HCT116 (cell line): Measurements from ENCODE around the gene DDX53. TPM values are rescaled to one million over a fixed set of nuclear protein-coding genes. Genes with fewer than 3 reads are reported as not detected.

Source experiments
- ATAC-seq: fragments of 200-7000 bp; cut with Tn5 transposase; 2 replicates; pipeline ENCODE4 v1.9.1; 2020; ENCODE audit warnings: mild to moderate bottlenecking, moderate library complexity
- BruUV-seq: library from RNA; stranded (reverse); fragments of 400-500 nt; replicated peaks from 2 replicates; lab custom pipeline; 2021; lab: Mats Ljungman, UMichigan
- CTCF ChIA-PET: fragments of 300-600 bp; sonication (Branson Sonifier 250); formaldehyde crosslinking; loops from one replicate; lab custom pipeline; 2021; ENCODE audit warnings: antibody characterized with exemption; lab: Charles Lee
- POLR2A ChIA-PET: fragments of 300-600, 350-600 bp; sonication (Branson Sonifier 250); formaldehyde crosslinking; loops from one replicate; lab custom pipeline; 2021; ENCODE audit warnings: antibody characterized with exemption; lab: Charles Lee
- RAD21 ChIA-PET, 2 experiments: fragments of 300-600 bp; sonication (Branson Sonifier 250); formaldehyde crosslinking; loops; one replicate each; lab custom pipeline; 2023; ENCODE audit warnings: low total read pairs in 2 of 2; ENCODE audit not compliant: uncharacterized antibody in 2 of 2, unreplicated experiment in 2 of 2, low non-redundant PET in 1 of 2; lab: Charles Lee
- DNase-seq: peaks from one replicate; pipeline ENCODE4 v3.0.0-alpha.2; 2010; ENCODE audit warnings: low read depth, low spot score
- H2AFZ ChIP-seq: fragments of 200-600 bp; shearing (Covaris generic), sonication (generic); 2 replicates; pipeline ENCODE4 v1.6.1; 2017; ENCODE audit warnings: low read depth, mixed run types, mixed read lengths, antibody characterized with exemption, low read length; ENCODE audit not compliant: poor library complexity, severe bottlenecking
- H3K27ac ChIP-seq: 2 replicates; pipeline ENCODE4 v1.5.1; 2012; ENCODE audit warnings: low read depth, low read length
- H3K27me3 ChIP-seq: fragments of 200-600 bp; sonication (generic); 2 replicates; pipeline ENCODE4 v1.6.1; 2016; ENCODE audit warnings: mixed run types, low read length, mixed read lengths; ENCODE audit not compliant: insufficient read depth
- H3K36me3 ChIP-seq, 2 experiments: fragments of 200-500 bp in 1 of 2; fragments of 200-600 bp in 1 of 2; sonication (Bioruptor generic) in 1 of 2; sonication (generic) in 1 of 2; 2 replicates each; pipeline versions ENCODE4 v1.5.1 to v1.6.1; 2014 to 2016; ENCODE audit warnings: low read length in 2 of 2, inconsistent platforms in 1 of 2, mixed read lengths in 1 of 2, mixed run types in 1 of 2; ENCODE audit not compliant: insufficient read depth in 2 of 2, control insufficient read depth in 1 of 2
- H3K4me1 ChIP-seq, 2 experiments: fragments of 200-600 bp in 1 of 2; sonication (generic) in 1 of 2; 2 replicates each; pipeline versions ENCODE4 v1.5.1 to v1.6.1; 2012 to 2017; ENCODE audit warnings: low read length in 2 of 2, inconsistent platforms in 1 of 2, mild to moderate bottlenecking in 1 of 2, mixed read lengths in 1 of 2, mixed run types in 1 of 2, moderate library complexity in 1 of 2; ENCODE audit not compliant: insufficient read depth in 2 of 2, control insufficient read depth in 1 of 2
- H3K4me2 ChIP-seq: fragments of 200-600 bp; sonication (generic); 2 replicates; pipeline ENCODE4 v1.6.1; 2017; ENCODE audit warnings: mixed run types, low read length, mixed read lengths
- H3K4me3 ChIP-seq, 2 experiments: fragments of 200-600 bp in 1 of 2; sonication (generic) in 1 of 2; replicated peaks in 1 of 2; 2 replicates each; pipeline ENCODE4 v1.5.1; 2011 to 2016; ENCODE audit warnings: low read length in 2 of 2, control low read depth in 1 of 2, low read depth in 1 of 2, mild to moderate bottlenecking in 1 of 2, mixed read lengths in 1 of 2, mixed run types in 1 of 2
- H3K79me2 ChIP-seq: fragments of 200-600 bp; sonication (generic); 2 replicates; pipeline ENCODE4 v1.6.1; 2017; ENCODE audit warnings: mild to moderate bottlenecking, mixed run types, low read length, moderate library complexity, mixed read lengths; ENCODE audit not compliant: insufficient read depth
- H3K9ac ChIP-seq: fragments of 200-600 bp; sonication (generic); 2 replicates; pipeline ENCODE4 v1.6.1; 2016; ENCODE audit warnings: low read length, mixed read lengths
- H3K9me2 ChIP-seq: fragments of 200-600 bp; sonication (generic), shearing (Covaris generic); 2 replicates; pipeline ENCODE4 v1.6.1; 2017; ENCODE audit warnings: mixed run types, mild to moderate bottlenecking, moderate library complexity; ENCODE audit not compliant: insufficient read depth
- H3K9me3 ChIP-seq, 2 experiments: fragments of 200-500 bp in 1 of 2; fragments of 200-600 bp in 1 of 2; sonication (Bioruptor generic) in 1 of 2; sonication (generic) in 1 of 2; 2 replicates each; pipeline ENCODE4 v1.6.1; 2014 to 2017; ENCODE audit warnings: low read length in 2 of 2, mixed read lengths in 2 of 2, inconsistent platforms in 1 of 2, low read depth in 1 of 2, mild to moderate bottlenecking in 1 of 2, mixed run types in 1 of 2, moderate library complexity in 1 of 2; ENCODE audit not compliant: control insufficient read depth in 1 of 2, insufficient read depth in 1 of 2
- H4K20me1 ChIP-seq: fragments of 200-600 bp; sonication (generic), shearing (Covaris generic); 2 replicates; pipeline ENCODE4 v1.6.1; 2017; ENCODE audit warnings: mixed run types, mild to moderate bottlenecking, moderate library complexity; ENCODE audit not compliant: insufficient read depth
- CBX3 ChIP-seq: IDR thresholded peaks from 2 replicates; pipeline ENCODE4 v1.6.1; 2012; ENCODE audit warnings: low read depth
- EZH2 ChIP-seq: fragments of 200-600 bp; sonication (generic); IDR thresholded peaks from 2 replicates; pipeline ENCODE4 v1.6.1; 2017; ENCODE audit warnings: antibody characterized with exemption, mixed run types
- FOSL1 ChIP-seq: IDR thresholded peaks from 2 replicates; pipeline ENCODE4 v1.6.1; 2012; ENCODE audit warnings: low read depth
- JUND ChIP-seq: IDR thresholded peaks from 2 replicates; pipeline ENCODE4 v1.6.1; 2012
- POLR2A ChIP-seq: IDR thresholded peaks from 2 replicates; pipeline ENCODE4 v1.7.0; 2011; ENCODE audit warnings: borderline replicate concordance; ENCODE audit not compliant: insufficient read depth, insufficient read length; ENCODE audit errors: extremely low read depth
- POLR2AphosphoS5 ChIP-seq: IDR thresholded peaks from 2 replicates; pipeline ENCODE4 v1.6.1; 2011; ENCODE audit warnings: mild to moderate bottlenecking, low read depth, low read length, moderate library complexity
- SIN3A ChIP-seq: IDR thresholded peaks from 2 replicates; pipeline ENCODE4 v1.6.1; 2012; ENCODE audit warnings: low read depth
- SP1 ChIP-seq: IDR thresholded peaks from 2 replicates; pipeline ENCODE4 v1.6.1; 2012; ENCODE audit warnings: low read depth
- YY1 ChIP-seq: IDR thresholded peaks from 2 replicates; pipeline ENCODE4 v1.6.1; 2011; ENCODE audit warnings: low read length, low read depth, moderate library complexity, mild to moderate bottlenecking; ENCODE audit not compliant: insufficient replicate concordance; ENCODE audit errors: extremely low read depth
- ZNF274 ChIP-seq: fragments of 200-500 bp; sonication (Bioruptor generic); IDR thresholded peaks from 2 replicates; pipeline ENCODE4 v1.6.1; 2014; ENCODE audit warnings: mild to moderate bottlenecking, low read depth, low read length, inconsistent platforms
- intact Hi-C: fragments of 100-400 bp; cut with micrococcal nuclease; formaldehyde crosslinking; loops from 2 replicates; pipeline ENCODE4 v1.10.0; 2022
- total RNA-seq: library from RNA; stranded (reverse); gene quantifications from one replicate; pipeline ENCODE4 v1.2.1, GENCODE V29; 2021; ENCODE audit not compliant: unreplicated experiment
- TF ChIP-seq, protein P1 (sequence below): IDR thresholded peaks from 2 replicates; pipeline ENCODE4 v1.6.1; 2012; ENCODE audit warnings: low read depth
- TF ChIP-seq, protein P2 (sequence below): IDR thresholded peaks from 2 replicates; pipeline ENCODE4 v1.6.1; 2012
- TF ChIP-seq, protein P3 (sequence below), 3 experiments: fragments of 200-600 bp in 1 of 3; sonication (generic) in 1 of 3; IDR thresholded peaks in 2 of 3; conservative IDR thresholded peaks in 1 of 3; 2 replicates each; pipeline ENCODE4 v1.5.1; 2012 to 2017; ENCODE audit warnings: low read depth in 2 of 3, low read length in 2 of 3, antibody characterized with exemption in 1 of 3, borderline replicate concordance in 1 of 3, control low read depth in 1 of 3, mild to moderate bottlenecking in 1 of 3, mixed read lengths in 1 of 3, mixed run types in 1 of 3, moderate library complexity in 1 of 3; ENCODE audit not compliant: insufficient read depth in 1 of 3
- TF ChIP-seq, protein P4 (sequence below): IDR thresholded peaks from 2 replicates; pipeline ENCODE4 v1.6.1; 2011; ENCODE audit warnings: mild to moderate bottlenecking, low read length, moderate library complexity; ENCODE audit not compliant: insufficient replicate concordance; ENCODE audit errors: extremely low read depth
- TF ChIP-seq, protein P5 (sequence below): IDR thresholded peaks from 2 replicates; pipeline ENCODE4 v1.6.1; 2012

The DDX53 gene
- total RNA-seq, 1 experiment from 2014 or later, result not detected

DNA sequence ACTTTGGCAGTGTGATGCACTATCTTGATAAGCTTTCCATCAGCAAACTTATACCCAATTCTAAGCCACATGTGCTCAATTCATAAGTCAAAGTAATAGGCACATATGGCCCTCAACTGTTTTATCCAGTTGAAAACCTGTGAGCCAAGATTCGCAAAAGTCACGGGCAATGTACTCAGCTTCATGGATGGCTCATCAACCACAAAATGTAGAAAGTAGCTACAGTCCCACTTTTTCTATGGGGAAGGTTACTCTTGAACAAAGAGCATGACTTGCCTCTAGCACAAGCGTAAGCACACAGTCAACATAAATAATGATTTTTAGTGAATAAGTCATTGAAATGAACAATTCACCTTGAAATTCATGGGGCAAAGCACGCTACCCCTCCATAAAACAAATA is 25.1 kb upstream of the DDX53 start:
- POLR2A ChIA-PET, result no interaction called here
- Histone ChIP-seq H3K36me3 (no peaks in the 10 kb centered on the region), H3K4me1 (no peaks in the 10 kb centered on the region), H3K27me3 (no peaks in the 10 kb centered on the region), H3K4me2 (no peak overlapping the region), H3K79me2 (no peaks in the 10 kb centered on the region), H3K9me3 (no peaks in the 10 kb centered on the region), H2AFZ (no peak overlapping the region), H3K9me2 (no peaks in the 10 kb centered on the region), H3K27ac (no peak overlapping the region), H3K4me3 (no peak overlapping the region), H4K20me1 (no peaks in the 10 kb centered on the region), H3K9ac (no peak overlapping the region)
- ATAC-seq (no peak), DNase-seq (no peak)
- intact Hi-C loops, result no loop called here
- TF ChIP-seq POLR2AphosphoS5 (no peak), SP1 (no peak), EZH2 (no peak), SIN3A (no peak), ZNF274 (no peak), POLR2A (no peak), JUND (no peak), FOSL1 (no peak), CBX3 (no peak), YY1 (no peak)
- TF ChIP-seq, protein P1, sequence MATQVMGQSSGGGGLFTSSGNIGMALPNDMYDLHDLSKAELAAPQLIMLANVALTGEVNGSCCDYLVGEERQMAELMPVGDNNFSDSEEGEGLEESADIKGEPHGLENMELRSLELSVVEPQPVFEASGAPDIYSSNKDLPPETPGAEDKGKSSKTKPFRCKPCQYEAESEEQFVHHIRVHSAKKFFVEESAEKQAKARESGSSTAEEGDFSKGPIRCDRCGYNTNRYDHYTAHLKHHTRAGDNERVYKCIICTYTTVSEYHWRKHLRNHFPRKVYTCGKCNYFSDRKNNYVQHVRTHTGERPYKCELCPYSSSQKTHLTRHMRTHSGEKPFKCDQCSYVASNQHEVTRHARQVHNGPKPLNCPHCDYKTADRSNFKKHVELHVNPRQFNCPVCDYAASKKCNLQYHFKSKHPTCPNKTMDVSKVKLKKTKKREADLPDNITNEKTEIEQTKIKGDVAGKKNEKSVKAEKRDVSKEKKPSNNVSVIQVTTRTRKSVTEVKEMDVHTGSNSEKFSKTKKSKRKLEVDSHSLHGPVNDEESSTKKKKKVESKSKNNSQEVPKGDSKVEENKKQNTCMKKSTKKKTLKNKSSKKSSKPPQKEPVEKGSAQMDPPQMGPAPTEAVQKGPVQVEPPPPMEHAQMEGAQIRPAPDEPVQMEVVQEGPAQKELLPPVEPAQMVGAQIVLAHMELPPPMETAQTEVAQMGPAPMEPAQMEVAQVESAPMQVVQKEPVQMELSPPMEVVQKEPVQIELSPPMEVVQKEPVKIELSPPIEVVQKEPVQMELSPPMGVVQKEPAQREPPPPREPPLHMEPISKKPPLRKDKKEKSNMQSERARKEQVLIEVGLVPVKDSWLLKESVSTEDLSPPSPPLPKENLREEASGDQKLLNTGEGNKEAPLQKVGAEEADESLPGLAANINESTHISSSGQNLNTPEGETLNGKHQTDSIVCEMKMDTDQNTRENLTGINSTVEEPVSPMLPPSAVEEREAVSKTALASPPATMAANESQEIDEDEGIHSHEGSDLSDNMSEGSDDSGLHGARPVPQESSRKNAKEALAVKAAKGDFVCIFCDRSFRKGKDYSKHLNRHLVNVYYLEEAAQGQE, result no peak
- TF ChIP-seq, protein P2, sequence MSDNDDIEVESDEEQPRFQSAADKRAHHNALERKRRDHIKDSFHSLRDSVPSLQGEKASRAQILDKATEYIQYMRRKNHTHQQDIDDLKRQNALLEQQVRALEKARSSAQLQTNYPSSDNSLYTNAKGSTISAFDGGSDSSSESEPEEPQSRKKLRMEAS, result no peak
- TF ChIP-seq, protein P3, sequence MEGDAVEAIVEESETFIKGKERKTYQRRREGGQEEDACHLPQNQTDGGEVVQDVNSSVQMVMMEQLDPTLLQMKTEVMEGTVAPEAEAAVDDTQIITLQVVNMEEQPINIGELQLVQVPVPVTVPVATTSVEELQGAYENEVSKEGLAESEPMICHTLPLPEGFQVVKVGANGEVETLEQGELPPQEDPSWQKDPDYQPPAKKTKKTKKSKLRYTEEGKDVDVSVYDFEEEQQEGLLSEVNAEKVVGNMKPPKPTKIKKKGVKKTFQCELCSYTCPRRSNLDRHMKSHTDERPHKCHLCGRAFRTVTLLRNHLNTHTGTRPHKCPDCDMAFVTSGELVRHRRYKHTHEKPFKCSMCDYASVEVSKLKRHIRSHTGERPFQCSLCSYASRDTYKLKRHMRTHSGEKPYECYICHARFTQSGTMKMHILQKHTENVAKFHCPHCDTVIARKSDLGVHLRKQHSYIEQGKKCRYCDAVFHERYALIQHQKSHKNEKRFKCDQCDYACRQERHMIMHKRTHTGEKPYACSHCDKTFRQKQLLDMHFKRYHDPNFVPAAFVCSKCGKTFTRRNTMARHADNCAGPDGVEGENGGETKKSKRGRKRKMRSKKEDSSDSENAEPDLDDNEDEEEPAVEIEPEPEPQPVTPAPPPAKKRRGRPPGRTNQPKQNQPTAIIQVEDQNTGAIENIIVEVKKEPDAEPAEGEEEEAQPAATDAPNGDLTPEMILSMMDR (IDR thresholded peaks at IDR 0.05 in 2 of 3, conservative IDR thresholded peaks at IDR 0.05 in 1 of 3; ENCODE audit: borderline replicate concordance in 1 of 3, insufficient read depth in 1 of 3, low read depth in 2 of 3, low read length in 2 of 3), result no peak
- TF ChIP-seq, protein P4, sequence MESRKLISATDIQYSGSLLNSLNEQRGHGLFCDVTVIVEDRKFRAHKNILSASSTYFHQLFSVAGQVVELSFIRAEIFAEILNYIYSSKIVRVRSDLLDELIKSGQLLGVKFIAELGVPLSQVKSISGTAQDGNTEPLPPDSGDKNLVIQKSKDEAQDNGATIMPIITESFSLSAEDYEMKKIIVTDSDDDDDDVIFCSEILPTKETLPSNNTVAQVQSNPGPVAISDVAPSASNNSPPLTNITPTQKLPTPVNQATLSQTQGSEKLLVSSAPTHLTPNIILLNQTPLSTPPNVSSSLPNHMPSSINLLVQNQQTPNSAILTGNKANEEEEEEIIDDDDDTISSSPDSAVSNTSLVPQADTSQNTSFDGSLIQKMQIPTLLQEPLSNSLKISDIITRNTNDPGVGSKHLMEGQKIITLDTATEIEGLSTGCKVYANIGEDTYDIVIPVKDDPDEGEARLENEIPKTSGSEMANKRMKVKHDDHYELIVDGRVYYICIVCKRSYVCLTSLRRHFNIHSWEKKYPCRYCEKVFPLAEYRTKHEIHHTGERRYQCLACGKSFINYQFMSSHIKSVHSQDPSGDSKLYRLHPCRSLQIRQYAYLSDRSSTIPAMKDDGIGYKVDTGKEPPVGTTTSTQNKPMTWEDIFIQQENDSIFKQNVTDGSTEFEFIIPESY, result no peak
- TF ChIP-seq, protein P5, sequence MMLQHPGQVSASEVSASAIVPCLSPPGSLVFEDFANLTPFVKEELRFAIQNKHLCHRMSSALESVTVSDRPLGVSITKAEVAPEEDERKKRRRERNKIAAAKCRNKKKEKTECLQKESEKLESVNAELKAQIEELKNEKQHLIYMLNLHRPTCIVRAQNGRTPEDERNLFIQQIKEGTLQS, result no peak
- RAD21 ChIA-PET, result no interaction called here
- CTCF ChIA-PET, result no interaction called here
- no TSS peak for BruUV-seq
